Placental pericyte (primary cell): ENCODE data around the gene HOXA5. TPM values are rescaled to one million over a fixed set of nuclear protein-coding genes. Genes with fewer than 3 reads are reported as not detected.

Source experiments
- small RNA-seq: library from RNA; depleted of rRNA; stranded (forward); fragments of <200 nt; gene quantifications from one replicate; pipeline ENCODE3, GENCODE V24; 2012; ENCODE audit warnings: low replicate concordance
- total RNA-seq: library from RNA; depleted of rRNA; stranded (reverse); fragments of >200 nt; gene quantifications from 2 replicates; pipeline ENCODE4 v1.2.3, GENCODE V29; 2012

The HOXA5 gene
- total RNA-seq, 1 donor: 3.4 TPM

Small RNA genes within 50 kb of the gene (small RNA-seq; reads per million reads assigned to genes)
- gene AC004080.5 (not detected), gene RF01977 (not detected), gene RF02140 (not detected), gene RF02141 (not detected)

Other genes starting within 250 kb of the HOXA5 start
- gene HOXA1, start 47.7 kb downstream of the HOXA5 start, total RNA-seq: 0.14 TPM in 1 of 2 replicates, not detected in the other
- under 0.01 and 0.43 TPM in 2 replicates for gene HOXA2, start 41.0 kb downstream of the HOXA5 start, total RNA-seq
- 0.29 TPM in 1 of 2 replicates, not detected in the other for gene HOXA4, start 12.9 kb downstream of the HOXA5 start, total RNA-seq
- 0.22 and 4.3 TPM in 2 replicates for gene HOXA6, start 4.1 kb upstream of the HOXA5 start, total RNA-seq
- 2.3 TPM in 1 of 2 replicates, not detected in the other for gene HOXA3, start 8.9 kb upstream of the HOXA5 start, total RNA-seq
- gene HOXA7, start 13.0 kb upstream of the HOXA5 start, total RNA-seq: 0.44 and 1.0 TPM in 2 replicates
- 14.2 and 23.2 TPM in 2 replicates for gene HOXA9, start 21.9 kb upstream of the HOXA5 start, total RNA-seq
- gene HOXA10, start 30.6 kb upstream of the HOXA5 start, total RNA-seq: 15.5 and 23.3 TPM in 2 replicates
- 17.8 and 24.3 TPM in 2 replicates for gene HOXA11, start 41.6 kb upstream of the HOXA5 start, total RNA-seq
- gene HOXA13, start 56.4 kb upstream of the HOXA5 start, total RNA-seq: 4.0 and 6.8 TPM in 2 replicates
- gene EVX1, start 99.1 kb upstream of the HOXA5 start, total RNA-seq: not detected in 2 replicates